SK-N-SH treated with all-trans-retinoic acid at 6 μM for 48 hours (cell line): ENCODE measurements around the gene SPIRE2.

ENCODE experiments used
- ATAC-seq: fragments of 200-7000 bp; cut with Tn5 transposase; 3 replicates; pipeline ENCODE4 v1.9.1; 2020; ENCODE audit warnings: mild to moderate bottlenecking, moderate library complexity
- ARNTL ChIP-seq: fragments of 450-650 bp; formaldehyde crosslinking; IDR thresholded peaks from 2 replicates; pipeline ENCODE4 v1.5.0; 2020; ENCODE audit warnings: low read depth, mild to moderate bottlenecking, moderate library complexity, borderline replicate concordance
- BACH2 ChIP-seq: fragments of 250-450 bp; sonication (Bioruptor Pico); IDR thresholded peaks from 2 replicates; pipeline ENCODE4 v1.9.0; 2021; ENCODE audit warnings: mild to moderate bottlenecking, borderline replicate concordance
- CREB5 ChIP-seq: fragments of 250-450 bp; sonication (Bioruptor Pico); IDR thresholded peaks from 2 replicates; pipeline ENCODE4 v1.5.1; 2020; ENCODE audit warnings: low read depth, mild to moderate bottlenecking, moderate library complexity
- CSDC2 ChIP-seq: fragments of 250-450 bp; sonication (Bioruptor Pico); IDR thresholded peaks from 2 replicates; pipeline ENCODE4 v1.5.0; 2020; ENCODE audit warnings: mild to moderate bottlenecking, moderate library complexity
- ESRRG ChIP-seq: fragments of 250-450 bp; sonication (Bioruptor Pico); IDR thresholded peaks from 2 replicates; pipeline ENCODE4 v1.6.1; 2021; ENCODE audit warnings: mild to moderate bottlenecking
- GLIS3 ChIP-seq: fragments of 250-450 bp; sonication (Bioruptor Pico); IDR thresholded peaks from 2 replicates; pipeline ENCODE4 v1.5.0; 2020; ENCODE audit warnings: mild to moderate bottlenecking, moderate library complexity
- ISL1 ChIP-seq: fragments of 250-450 bp; sonication (Bioruptor Pico); IDR thresholded peaks from 2 replicates; pipeline ENCODE4 v2.1.2; 2022; ENCODE audit warnings: mild to moderate bottlenecking, moderate library complexity
- OSR1 ChIP-seq: fragments of 250-450 bp; sonication (Bioruptor Pico); IDR thresholded peaks from 2 replicates; pipeline ENCODE4 v1.8.0; 2022; ENCODE audit warnings: moderate library complexity, mild to moderate bottlenecking, inconsistent platforms
- PATZ1 ChIP-seq: fragments of 250-450 bp; sonication (Bioruptor Pico); IDR thresholded peaks from 2 replicates; pipeline ENCODE4 v1.8.0; 2020; ENCODE audit warnings: mild to moderate bottlenecking, moderate library complexity, borderline replicate concordance
- PPARA ChIP-seq: fragments of 250-450 bp; sonication (Bioruptor Pico); IDR thresholded peaks from 2 replicates; pipeline ENCODE4 v1.5.0; 2020; ENCODE audit warnings: mild to moderate bottlenecking, borderline replicate concordance
- RARB ChIP-seq: fragments of 250-450 bp; sonication (Bioruptor Pico); IDR thresholded peaks from 2 replicates; pipeline ENCODE4 v1.8.0; 2021; ENCODE audit warnings: mild to moderate bottlenecking, moderate library complexity
- SNAI2 ChIP-seq: fragments of 250-450 bp; sonication (Bioruptor Pico); IDR thresholded peaks from 2 replicates; pipeline ENCODE4 v1.5.0; 2020; ENCODE audit warnings: mild to moderate bottlenecking, moderate library complexity
- TCF4 ChIP-seq: fragments of 250-450 bp; sonication (Bioruptor Pico); IDR thresholded peaks from 2 replicates; pipeline ENCODE4 v1.8.0; 2021; ENCODE audit warnings: mild to moderate bottlenecking, moderate library complexity, borderline replicate concordance
- TOX ChIP-seq: fragments of 250-450 bp; sonication (Bioruptor Pico); IDR thresholded peaks from 2 replicates; pipeline ENCODE4 v1.8.0; 2021; ENCODE audit warnings: mild to moderate bottlenecking, moderate library complexity, borderline replicate concordance
- ZC3H10 ChIP-seq: fragments of 250-450 bp; sonication (Bioruptor Pico); IDR thresholded peaks from 2 replicates; pipeline ENCODE4 v1.5.1; 2021; ENCODE audit warnings: mild to moderate bottlenecking, moderate library complexity
- ZFP3 ChIP-seq: fragments of 250-450 bp; sonication (Bioruptor Pico); IDR thresholded peaks from 2 replicates; pipeline ENCODE4 v1.5.0; 2020; ENCODE audit warnings: mild to moderate bottlenecking, moderate library complexity
- ZFP30 ChIP-seq: fragments of 450-650 bp; formaldehyde crosslinking; IDR thresholded peaks from 2 replicates; pipeline ENCODE4 v1.5.0; 2022; ENCODE audit warnings: mild to moderate bottlenecking, moderate library complexity
- ZNF70 ChIP-seq: fragments of 450-650 bp; formaldehyde crosslinking; IDR thresholded peaks from 2 replicates; pipeline ENCODE4 v1.5.0; 2020; ENCODE audit warnings: mild to moderate bottlenecking, moderate library complexity
- ZNF8 ChIP-seq: fragments of 450-650 bp; formaldehyde crosslinking; IDR thresholded peaks from 2 replicates; pipeline ENCODE4 v1.5.0; 2020; ENCODE audit warnings: mild to moderate bottlenecking, moderate library complexity
- TF ChIP-seq, protein P1 (sequence below): fragments of 250-450 bp; sonication (Bioruptor Pico); IDR thresholded peaks from 2 replicates; pipeline ENCODE4 v1.5.1; 2021; ENCODE audit warnings: mild to moderate bottlenecking, moderate library complexity

The SPIRE2 gene

GRCh38 chr16:89887243-89887642 lies 59.0 kb downstream of the SPIRE2 start:
- TF ChIP-seq TOX (CRISPR knock-in tag): no peak
- TF ChIP-seq PPARA: no peak
- TF ChIP-seq ZNF8 (CRISPR knock-in tag): no peak
- TF ChIP-seq, protein P1, sequence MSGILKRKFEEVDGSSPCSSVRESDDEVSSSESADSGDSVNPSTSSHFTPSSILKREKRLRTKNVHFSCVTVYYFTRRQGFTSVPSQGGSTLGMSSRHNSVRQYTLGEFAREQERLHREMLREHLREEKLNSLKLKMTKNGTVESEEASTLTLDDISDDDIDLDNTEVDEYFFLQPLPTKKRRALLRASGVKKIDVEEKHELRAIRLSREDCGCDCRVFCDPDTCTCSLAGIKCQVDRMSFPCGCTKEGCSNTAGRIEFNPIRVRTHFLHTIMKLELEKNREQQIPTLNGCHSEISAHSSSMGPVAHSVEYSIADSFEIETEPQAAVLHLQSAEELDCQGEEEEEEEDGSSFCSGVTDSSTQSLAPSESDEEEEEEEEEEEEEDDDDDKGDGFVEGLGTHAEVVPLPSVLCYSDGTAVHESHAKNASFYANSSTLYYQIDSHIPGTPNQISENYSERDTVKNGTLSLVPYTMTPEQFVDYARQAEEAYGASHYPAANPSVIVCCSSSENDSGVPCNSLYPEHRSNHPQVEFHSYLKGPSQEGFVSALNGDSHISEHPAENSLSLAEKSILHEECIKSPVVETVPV (CRISPR knock-in tag): no peak
- TF ChIP-seq ZNF70: no peak
- no peak for TF ChIP-seq CREB5 (CRISPR knock-in tag)
- no peak for TF ChIP-seq GLIS3 (CRISPR knock-in tag)
- TF ChIP-seq ARNTL (CRISPR knock-in tag): no peak
- TF ChIP-seq ZC3H10 (CRISPR knock-in tag): no peak
- TF ChIP-seq TCF4 (CRISPR knock-in tag): no peak
- no peak for ATAC-seq

- no peak for ATAC-seq
- TF ChIP-seq ZFP30 (CRISPR knock-in tag) (no peak), ZFP3 (no peak), ESRRG (CRISPR knock-in tag) (no peak), ZC3H10 (CRISPR knock-in tag) (no peak), ZNF70 (no peak), BACH2 (CRISPR knock-in tag) (no peak), ARNTL (CRISPR knock-in tag) (no peak), SNAI2 (CRISPR knock-in tag) (no peak), ISL1 (no peak), CREB5 (CRISPR knock-in tag) (no peak), CSDC2 (no peak), TCF4 (CRISPR knock-in tag) (no peak)
These were observed 61.9 kb downstream of the SPIRE2 start for GRCh38 chr16:89890200-89890599.

GRCh38 chr16:89890886-89891657 lies 62.8 kb downstream of the SPIRE2 start:
- ATAC-seq: no peak
- TF ChIP-seq ESRRG (CRISPR knock-in tag) (no peak), GLIS3 (CRISPR knock-in tag) (no peak), SNAI2 (CRISPR knock-in tag) (no peak), ZNF70 (no peak), OSR1 (CRISPR knock-in tag) (no peak), ZC3H10 (CRISPR knock-in tag) (no peak)

DNA sequence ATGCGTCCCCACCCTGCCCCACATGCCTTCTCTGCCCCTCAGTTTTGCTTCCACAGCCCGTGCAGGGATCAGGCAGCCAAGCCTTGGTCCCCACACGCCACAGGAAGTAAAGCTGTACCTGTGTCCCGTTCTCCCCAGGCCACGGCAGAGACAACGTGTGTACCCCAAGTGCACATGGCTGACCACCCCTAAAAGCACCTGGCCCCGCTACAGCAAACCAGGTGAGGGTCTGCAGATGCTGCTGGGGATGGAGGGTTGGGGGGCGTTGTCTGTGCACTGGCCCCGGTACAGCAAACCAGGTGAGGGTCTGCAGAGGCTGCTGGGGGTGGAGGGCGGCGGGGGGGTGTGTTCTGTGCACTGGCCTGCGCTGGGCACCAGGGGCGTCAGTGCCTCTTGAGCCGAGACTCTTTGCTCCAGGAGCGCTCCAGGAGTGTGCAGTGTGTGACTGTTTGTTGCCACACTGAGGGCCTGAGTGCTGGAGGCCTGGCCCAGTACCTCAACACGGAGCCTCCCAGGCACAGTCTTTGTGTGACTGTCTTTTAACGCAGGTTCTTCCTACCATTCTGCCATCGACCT lies 63.9 kb downstream of the SPIRE2 start:
- ATAC-seq: peak; percentile 13; the same call in 1 of the 3 replicates
- TF ChIP-seq, protein P1 (CRISPR knock-in tag): no peak
- TF ChIP-seq RARB (CRISPR knock-in tag) (no peak), ZNF8 (CRISPR knock-in tag) (no peak), CSDC2 (no peak), PPARA (no peak), ARNTL (CRISPR knock-in tag) (no peak), ZC3H10 (CRISPR knock-in tag) (no peak), SNAI2 (CRISPR knock-in tag) (no peak), TCF4 (CRISPR knock-in tag) (no peak), PATZ1 (CRISPR knock-in tag) (no peak), OSR1 (CRISPR knock-in tag) (no peak), ESRRG (CRISPR knock-in tag) (no peak), ISL1 (no peak), GLIS3 (CRISPR knock-in tag) (no peak)
